ENCODE results near the gene RREB1. TPM values are rescaled to one million over a fixed set of nuclear protein-coding genes. Genes with fewer than 3 reads are reported as not detected.

RREB1 gene
- total RNA-seq, 1 experiment from 2014 or later = 35.8 TPM

DNA sequence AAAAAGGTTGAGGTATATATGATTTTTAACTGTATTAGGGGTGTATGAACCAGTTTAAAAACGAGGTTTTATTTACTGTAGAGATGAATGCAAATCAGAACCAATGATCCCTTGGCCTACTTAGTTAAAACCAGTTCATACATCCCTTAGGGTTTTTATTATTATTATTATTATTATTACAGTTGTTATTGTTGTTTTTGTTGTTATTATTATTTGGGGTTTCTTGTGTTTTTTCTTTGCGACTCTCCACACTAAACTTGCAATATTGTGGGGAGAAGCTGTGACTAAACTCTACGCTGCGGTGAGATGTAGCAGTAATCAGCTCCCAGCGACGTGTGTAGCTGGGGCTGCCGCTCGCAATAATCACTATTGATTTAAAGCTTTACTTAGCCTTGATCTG, 143.1 kb downstream of the RREB1 start:
- Histone ChIP-seq H3K4me1 (ENCODE audit: insufficient read depth, low read length) (no peaks in the 10 kb centered on the region), H4K20me1 (ENCODE audit: control insufficient read depth, insufficient read depth, insufficient read length) (no peaks in the 10 kb centered on the region), H2AK5ac (ENCODE audit: insufficient read length, low read length) (no peak overlapping the region), H2BK12ac (ENCODE audit: insufficient read length, low read depth, low read length) (no peak overlapping the region), H3K27me3 (ENCODE audit: insufficient read depth, low read length) (no peaks in the 10 kb centered on the region; the same call in 1 of the 2 replicates), H3K23me2 (ENCODE audit: insufficient read length, low read depth, low read length, poor library complexity, severe bottlenecking) (no peaks in the 10 kb centered on the region), H3K4me2 (ENCODE audit: insufficient read depth, insufficient read length, low read length) (no peak overlapping the region), H4K8ac (replicated peaks; ENCODE audit: insufficient read length, low read depth, low read length) (no peak overlapping the region), H4K5ac (ENCODE audit: insufficient read length, low read depth, low read length) (no peak overlapping the region), H3K56ac (ENCODE audit: insufficient read length, low read depth, low read length) (no peak overlapping the region), H2AFZ (ENCODE audit: low read length) (no peak overlapping the region), H4K91ac (ENCODE audit: insufficient read length, low read depth, low read length) (no peak overlapping the region), H3T11ph (ENCODE audit: low read length) (no peak overlapping the region), H3K9ac (ENCODE audit: extremely low read depth, insufficient read length, low read length) (no peak overlapping the region), H2BK120ac (ENCODE audit: low read depth, low read length, poor library complexity, severe bottlenecking) (no peak overlapping the region), H3K18ac (ENCODE audit: insufficient read length, low read depth, low read length) (no peak overlapping the region), H3K9me3 (ENCODE audit: control insufficient read depth, low read depth, low read length) (no peaks in the 10 kb centered on the region), H3K4ac (ENCODE audit: low read depth, low read length) (no peak overlapping the region), H3K27ac (ENCODE audit: insufficient read length, low read depth, low read length) (no peak overlapping the region), H3K23ac (ENCODE audit: insufficient read length, low read depth, low read length) (no peak overlapping the region), H3K79me1 (ENCODE audit: insufficient read depth, low read depth, low read length, poor library complexity, severe bottlenecking) (no peaks in the 10 kb centered on the region), H3K79me2 (ENCODE audit: insufficient read depth, low read length) (no peaks in the 10 kb centered on the region), H2BK15ac (ENCODE audit: low read depth, low read length) (no peak overlapping the region), H2BK5ac (ENCODE audit: insufficient read length, low read length) (no peak overlapping the region), H2BK20ac (ENCODE audit: low read depth, low read length, poor library complexity, severe bottlenecking) (no peak overlapping the region), H3K14ac (ENCODE audit: insufficient read depth, low read length) (no peak overlapping the region)
- H3K4me3 Mint-ChIP-seq = no peak overlapping the region
- H3K9me3 Mint-ChIP-seq = peaks cover 6% of the 10 kb centered on the region in 2 experiments; a peak in 4 of 5 replicates
- WGBS (ENCODE audit: extremely low coverage, insufficient read length, low lambda C conversion rate) = no CpG with 5 or more reads among the region's 8 CpGs
- peaks cover 6 to 20% (median 19%) of the 10 kb centered on the region in 3 experiments; a peak in 6 of 7 replicates for H3K36me3 Mint-ChIP-seq (ENCODE audit: insufficient read depth in 1 of 3, low read depth in 3 of 3)
- H3K27ac Mint-ChIP-seq = no peak overlapping the region
- no peak for TF ChIP-seq CTCF (conservative IDR thresholded peaks at IDR 0.05)
- no peaks in the 10 kb centered on the region for H3K27me3 Mint-ChIP-seq (ENCODE audit: low read depth)
- no peaks in the 10 kb centered on the region for H3K4me1 Mint-ChIP-seq
- no peak for DNase-seq

Data from H9 (cell line).